NCI-H1092 (cell line): Measurements from ENCODE around the gene SLCO1B1.
A peak's percentile ranks its signal among the peaks of the same experiment; 100 is the strongest.
"Not testable (repeated sequence)": the region's sequence is repeated elsewhere in the genome, so short reads cannot be mapped to it uniquely, and the experiment has no call there.

ENCODE experiments used
- DNase-seq: peaks from one replicate; lab custom pipeline; 2025; lab: John Stamatoyannopoulos, UW

Gene SLCO1B1, protein sequence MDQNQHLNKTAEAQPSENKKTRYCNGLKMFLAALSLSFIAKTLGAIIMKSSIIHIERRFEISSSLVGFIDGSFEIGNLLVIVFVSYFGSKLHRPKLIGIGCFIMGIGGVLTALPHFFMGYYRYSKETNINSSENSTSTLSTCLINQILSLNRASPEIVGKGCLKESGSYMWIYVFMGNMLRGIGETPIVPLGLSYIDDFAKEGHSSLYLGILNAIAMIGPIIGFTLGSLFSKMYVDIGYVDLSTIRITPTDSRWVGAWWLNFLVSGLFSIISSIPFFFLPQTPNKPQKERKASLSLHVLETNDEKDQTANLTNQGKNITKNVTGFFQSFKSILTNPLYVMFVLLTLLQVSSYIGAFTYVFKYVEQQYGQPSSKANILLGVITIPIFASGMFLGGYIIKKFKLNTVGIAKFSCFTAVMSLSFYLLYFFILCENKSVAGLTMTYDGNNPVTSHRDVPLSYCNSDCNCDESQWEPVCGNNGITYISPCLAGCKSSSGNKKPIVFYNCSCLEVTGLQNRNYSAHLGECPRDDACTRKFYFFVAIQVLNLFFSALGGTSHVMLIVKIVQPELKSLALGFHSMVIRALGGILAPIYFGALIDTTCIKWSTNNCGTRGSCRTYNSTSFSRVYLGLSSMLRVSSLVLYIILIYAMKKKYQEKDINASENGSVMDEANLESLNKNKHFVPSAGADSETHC

DNA sequence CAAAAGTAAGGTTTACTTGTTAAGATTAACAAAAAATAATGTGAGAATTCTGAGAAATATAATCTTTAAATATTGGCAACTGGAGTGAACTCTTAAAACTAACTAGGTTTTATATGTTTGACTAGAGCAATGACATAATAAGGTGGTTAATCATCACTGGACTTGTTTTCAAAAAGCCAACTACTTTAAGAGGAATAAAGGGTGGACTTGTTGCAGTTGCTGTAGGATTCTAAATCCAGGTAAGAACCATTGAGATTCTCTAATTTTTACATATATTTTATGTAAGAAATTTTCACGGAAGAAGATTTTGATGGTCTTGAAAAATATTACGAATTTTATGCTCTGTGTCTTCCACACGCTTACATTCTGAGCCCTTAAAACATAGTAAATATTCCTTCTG lies at the start of gene SLCO1B1:
TSS of gene SLCO1B1 (plus strand) at position 197 of the 400 bp plus-strand sequence. CDS start 10,381 bp downstream, outside the sequence.
- DNase-seq, result no peak

DNA sequence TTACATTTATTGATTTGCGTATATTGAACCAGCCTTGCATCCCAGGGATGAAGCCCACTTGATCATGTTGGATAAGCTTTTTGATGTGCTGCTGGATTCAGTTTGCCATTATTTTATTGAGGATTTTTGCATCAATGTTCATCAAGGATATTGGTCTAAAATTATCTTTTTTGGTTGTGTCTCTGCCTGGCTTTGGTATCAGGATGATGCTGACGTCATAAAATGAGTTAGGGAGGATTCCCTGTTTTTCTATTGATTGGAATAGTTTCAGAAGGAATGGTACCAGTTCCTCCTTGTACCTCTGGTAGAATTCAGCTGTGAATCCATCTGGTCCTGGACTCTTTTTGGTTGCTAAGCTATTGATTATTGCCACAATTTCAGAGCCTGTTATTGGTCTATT lies 46.2 kb upstream of the SLCO1B1 start:
- DNase-seq, result not testable (repeated sequence)

DNA sequence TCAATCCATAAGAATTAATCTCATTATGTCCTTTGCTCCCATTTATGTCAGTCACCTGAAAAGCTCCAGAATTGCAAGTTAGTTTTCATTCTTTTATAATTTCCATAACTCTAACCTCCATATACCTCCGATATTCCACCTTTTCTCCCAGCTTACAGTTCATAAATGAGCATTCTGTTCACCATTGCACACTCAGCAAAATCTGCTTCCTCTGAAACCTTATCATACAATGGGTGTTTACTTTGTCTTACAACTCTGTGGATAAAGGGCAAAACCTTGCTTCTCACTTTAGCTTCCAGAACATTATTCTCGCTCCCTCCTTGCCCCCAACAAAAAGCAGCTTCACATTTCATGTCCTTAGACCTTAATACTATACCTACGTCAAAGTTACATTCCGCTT lies 19.3 kb upstream of the SLCO1B1 start:
- no peak for DNase-seq

- no peak for DNase-seq
Measured at GRCh38 chr12:21113266-21113665, 17.7 kb upstream of the SLCO1B1 start.

- DNase-seq, result no peak
Measured at GRCh38 chr12:21117995-21118394, 13.0 kb upstream of the SLCO1B1 start.

DNA sequence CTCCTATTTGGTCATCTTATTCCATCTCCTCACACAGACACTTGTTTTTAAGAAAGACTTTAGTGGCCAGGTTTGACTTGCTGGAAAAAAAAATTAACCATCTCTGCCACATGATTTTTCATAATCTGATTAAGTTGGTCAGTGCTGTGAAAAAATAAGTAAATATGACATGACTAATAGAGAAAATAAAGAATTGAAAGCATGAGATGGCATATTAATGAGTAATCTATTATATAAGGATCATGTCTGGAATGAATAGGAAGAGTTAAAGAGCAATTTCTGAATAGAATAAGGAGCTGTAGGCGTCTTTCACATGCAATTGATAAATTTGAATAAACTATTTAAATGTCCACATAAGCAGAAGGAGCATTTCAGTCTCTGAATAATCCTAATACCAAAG lies 12.2 kb upstream of the SLCO1B1 start:
- DNase-seq, result no peak

GRCh38 chr12:21129351-21129750 lies 1.6 kb upstream of the SLCO1B1 start:
- no peak for DNase-seq

DNA sequence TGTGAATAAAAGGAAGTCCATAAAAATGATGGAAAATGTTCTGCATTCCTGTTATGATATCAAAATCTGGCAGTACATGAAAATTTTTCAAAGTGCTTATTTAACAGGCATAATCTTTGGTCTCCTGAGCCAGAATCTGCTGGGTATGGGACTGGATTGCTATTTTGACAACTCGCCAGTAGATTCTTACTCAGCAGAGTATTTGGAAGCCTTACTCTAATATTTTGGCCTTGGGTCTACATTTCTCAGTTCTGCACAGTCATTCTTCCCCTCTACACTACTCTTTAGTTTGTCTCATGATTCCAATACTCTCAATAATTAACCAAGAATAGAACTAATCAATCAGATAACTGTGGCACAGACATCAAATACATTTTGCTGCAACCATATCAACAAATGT lies 1.1 kb upstream of the SLCO1B1 start:
- no peak for DNase-seq

GRCh38 chr12:21137318-21137999 lies 6.5 kb downstream of the SLCO1B1 start:
- not testable (repeated sequence) for DNase-seq

DNA sequence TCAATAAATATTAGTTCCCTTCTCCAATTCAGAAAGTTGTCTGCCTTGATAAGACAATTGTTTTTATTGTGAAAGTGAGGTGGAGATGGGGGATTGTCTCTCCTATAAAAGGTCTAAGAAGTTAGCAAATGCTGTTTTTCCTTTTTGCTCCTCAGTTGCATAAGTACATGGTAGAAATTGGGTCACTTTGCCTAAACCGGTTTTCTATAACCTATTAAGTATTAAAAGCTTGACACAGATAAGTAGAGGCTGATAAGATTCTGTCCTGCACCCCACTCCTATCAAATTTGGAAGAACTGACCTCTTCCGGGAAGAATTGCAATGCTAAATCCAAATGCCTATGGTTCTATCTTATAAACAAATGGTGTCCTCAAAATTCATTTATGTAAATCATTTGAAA lies 7.0 kb downstream of the SLCO1B1 start:
- no peak for DNase-seq

DNA sequence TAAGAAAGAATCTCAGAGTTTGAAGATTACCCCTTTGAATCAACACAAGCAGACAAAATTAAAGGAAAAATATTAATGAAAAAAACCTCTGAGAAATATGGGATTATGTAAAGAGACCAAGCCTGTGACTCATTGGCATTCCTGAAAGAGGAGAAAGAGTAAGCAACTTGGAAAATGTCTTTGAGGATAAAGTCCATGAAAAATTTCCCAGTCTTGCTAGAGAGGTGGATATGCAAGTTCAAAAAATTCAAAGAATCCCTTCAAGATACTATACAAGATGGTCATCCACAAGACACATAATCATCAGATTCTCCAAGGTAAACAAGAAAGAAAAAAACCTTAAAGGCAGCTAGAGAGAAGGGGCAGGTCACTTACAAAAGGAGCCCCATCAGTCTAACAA lies 13.3 kb downstream of the SLCO1B1 start:
- DNase-seq, result no peak

DNA sequence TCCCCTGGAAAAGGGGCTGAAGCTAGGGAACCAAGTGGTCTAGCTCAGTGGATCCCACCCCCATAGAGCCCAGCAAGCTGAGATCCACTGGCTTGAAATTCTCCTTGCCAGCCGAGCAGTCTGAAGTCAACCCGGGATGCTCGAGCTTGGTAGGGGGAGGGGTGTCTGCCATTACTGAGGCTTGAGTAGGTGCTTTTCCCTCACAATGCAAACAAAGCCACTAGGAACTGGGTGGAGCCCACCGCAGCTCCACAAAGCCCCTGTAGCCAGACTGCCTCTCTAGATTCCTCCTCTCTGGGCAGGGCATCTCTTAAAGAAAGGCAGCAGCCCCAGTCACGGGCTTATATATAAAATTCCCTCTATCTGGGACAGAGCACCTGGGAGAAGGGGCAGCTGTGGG lies 18.9 kb downstream of the SLCO1B1 start:
- DNase-seq, result not testable (repeated sequence)

DNA sequence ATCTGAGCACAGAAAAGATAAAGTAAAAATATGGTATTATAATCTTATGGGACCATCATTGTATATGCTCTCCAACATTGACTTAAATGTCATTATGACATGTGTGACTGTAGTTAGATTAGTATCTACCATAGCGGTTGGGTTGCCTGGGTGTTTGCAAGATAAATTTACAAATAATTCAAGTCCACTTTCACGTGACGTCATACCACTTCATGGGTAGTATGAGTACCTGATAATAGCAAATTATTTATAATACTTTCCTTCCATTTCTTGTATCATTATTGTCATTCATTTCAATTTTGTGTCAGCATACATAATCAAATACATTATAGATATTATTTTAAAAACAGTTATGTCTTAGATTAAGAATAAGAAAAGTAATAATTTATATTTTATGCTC lies 20.2 kb downstream of the SLCO1B1 start:
- DNase-seq, result no peak

DNA sequence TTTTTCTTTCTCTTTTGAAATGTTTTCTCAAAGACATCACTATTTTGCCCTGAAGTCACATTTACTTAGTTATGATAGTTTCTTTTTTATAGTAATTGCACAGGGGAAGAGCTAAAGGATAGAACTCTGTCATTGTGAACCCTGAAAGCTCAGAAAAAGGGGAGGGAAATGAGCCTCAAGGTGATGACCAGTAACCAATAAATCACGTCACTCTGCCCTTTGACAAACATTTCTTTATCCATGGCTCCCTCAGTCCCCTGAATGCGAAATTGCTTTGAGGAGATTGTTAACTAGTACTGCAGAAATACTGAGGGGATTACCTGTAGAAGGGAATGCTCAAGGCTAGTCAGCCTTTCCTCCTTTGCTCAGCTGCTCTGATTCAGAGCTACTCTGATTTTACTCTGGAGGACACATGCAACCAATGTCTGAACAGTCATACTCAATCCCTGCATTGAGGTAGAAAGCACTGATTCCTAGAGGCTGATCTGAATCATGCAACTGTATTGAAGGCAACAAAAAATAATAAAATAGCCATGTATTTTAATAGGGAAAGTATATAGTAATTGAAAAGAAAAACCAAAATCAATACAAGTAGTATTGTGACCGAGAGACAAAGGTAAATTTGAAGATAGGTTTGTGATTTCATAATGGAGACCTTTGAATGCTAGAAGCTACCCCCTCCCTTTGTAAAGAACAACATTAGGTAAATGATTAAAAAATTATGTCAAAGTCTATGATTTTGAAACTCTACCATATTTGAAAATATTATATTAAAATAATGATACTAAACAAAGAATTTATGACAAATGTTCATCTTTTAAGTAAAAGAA lies 24.7 kb downstream of the SLCO1B1 start:
- no peak for DNase-seq

DNA sequence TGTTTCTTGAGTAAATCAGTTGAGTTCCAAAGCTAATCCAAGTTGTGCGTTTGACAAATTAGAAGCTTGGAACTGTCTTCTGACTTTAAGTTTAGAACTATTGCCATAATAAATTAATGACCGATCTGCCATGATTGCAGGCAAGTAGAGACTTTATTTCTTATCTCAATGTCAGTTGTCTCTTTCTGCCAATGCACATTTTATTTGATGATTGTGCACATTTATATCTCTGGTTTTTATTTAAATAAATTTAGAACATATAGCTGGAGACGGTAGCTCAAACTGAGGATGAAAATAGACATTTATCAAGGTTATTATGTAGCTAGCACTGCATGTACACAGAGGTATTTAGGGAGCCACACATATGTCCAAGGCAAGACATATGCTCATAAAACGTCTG lies 34.1 kb downstream of the SLCO1B1 start:
- DNase-seq, result no peak

GRCh38 chr12:21169878-21170472 lies 39.0 kb downstream of the SLCO1B1 start:
- DNase-seq, result peak; percentile 13

GRCh38 chr12:21172079-21172478 lies 41.1 kb downstream of the SLCO1B1 start:
- no peak for DNase-seq

GRCh38 chr12:21183721-21184275 lies 52.8 kb downstream of the SLCO1B1 start:
- no peak for DNase-seq

DNA sequence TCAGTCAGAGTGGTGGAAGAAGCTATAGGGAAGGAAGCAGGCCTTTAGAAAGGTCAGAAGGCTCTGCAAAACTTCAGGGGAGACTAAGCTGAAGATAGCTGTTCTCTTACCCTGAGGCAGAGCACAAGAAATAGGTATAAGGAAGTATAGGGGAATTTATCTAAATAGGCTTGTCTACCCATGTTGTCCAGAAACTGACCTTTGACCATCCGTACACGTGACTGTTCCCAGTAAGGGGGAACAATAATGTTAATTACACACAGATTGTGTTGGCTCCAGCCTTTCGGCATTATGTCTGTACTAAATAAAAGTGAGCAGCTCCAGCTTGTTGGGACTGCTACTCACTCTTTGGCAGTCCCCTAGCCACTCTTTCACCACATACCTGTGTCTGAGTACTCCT lies 59.0 kb downstream of the SLCO1B1 start:
- no peak for DNase-seq

DNA sequence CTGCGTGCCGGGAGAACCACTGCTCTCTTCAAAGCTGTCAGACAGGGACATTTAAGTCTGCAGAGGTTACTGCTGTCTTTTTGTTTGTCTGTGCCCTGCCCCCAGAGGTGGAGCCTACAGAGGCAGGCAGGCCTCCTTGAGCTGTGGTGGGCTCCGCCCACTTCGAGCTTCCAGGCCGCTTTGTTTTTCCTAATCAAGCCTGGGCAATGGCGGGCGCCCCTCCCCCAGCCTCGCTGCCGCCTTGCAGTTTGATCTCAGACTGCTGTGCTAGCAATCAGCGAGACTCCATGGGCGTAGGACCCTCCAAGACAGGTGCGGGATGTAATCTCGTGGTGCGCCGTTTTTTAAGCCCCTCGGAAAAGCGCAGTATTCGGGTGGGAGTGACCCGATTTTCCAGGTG lies 83.4 kb downstream of the SLCO1B1 start:
- DNase-seq, result not testable (repeated sequence)

DNA sequence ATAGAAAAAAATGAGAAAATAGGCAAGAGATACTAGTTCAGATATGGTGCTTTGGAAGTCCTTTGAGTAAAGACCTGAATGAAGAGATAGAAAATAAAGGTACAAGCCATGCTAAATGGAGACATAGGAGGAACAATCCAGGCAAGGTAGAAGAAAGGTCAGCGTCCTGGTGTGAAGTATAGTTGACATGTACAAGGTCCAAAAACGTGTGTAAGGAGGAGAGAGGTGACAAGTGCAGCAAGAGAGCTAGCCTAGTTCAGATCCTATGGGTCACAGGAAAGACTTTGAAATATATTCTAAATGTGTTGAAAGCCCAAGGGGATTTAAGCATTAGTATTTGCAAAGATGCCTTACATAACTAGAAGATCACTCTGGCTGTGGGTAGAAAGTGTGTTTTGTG lies 88.2 kb downstream of the SLCO1B1 start:
- DNase-seq, result no peak
